Dendritic cell treated with granulocyte-macrophage colony-stimulating factor and Interleukin-4, amounts not matched to agents 40 ng/mL and 50 ng/mL, for 4 days (primary cell): ENCODE results near the gene EIPR1.

Experiments used
- H3K27ac Mint-ChIP-seq: one replicate; pipeline ENCODE4 v1.8.0; 2022; ENCODE audit warnings: mild to moderate bottlenecking, mixed read lengths
- H3K27me3 Mint-ChIP-seq: one replicate; pipeline ENCODE4 v1.8.0; 2022; ENCODE audit warnings: mild to moderate bottlenecking, mixed read lengths
- H3K36me3 Mint-ChIP-seq: one replicate; pipeline ENCODE4 v1.8.0; 2022; ENCODE audit warnings: low read depth, mixed read lengths
- H3K4me1 Mint-ChIP-seq: one replicate; pipeline ENCODE4 v1.8.0; 2022; ENCODE audit warnings: low read depth, mixed read lengths
- H3K4me3 Mint-ChIP-seq: one replicate; pipeline ENCODE4 v1.8.0; 2022; ENCODE audit warnings: mild to moderate bottlenecking, moderate library complexity, mixed read lengths
- H3K9me3 Mint-ChIP-seq: one replicate; pipeline ENCODE4 v1.8.0; 2022; ENCODE audit warnings: mixed read lengths
- intact Hi-C: fragments of 100-400 bp; cut with micrococcal nuclease; formaldehyde crosslinking; loops from one replicate; pipeline ENCODE4 v1.15.0; 2022

Gene EIPR1

DNA sequence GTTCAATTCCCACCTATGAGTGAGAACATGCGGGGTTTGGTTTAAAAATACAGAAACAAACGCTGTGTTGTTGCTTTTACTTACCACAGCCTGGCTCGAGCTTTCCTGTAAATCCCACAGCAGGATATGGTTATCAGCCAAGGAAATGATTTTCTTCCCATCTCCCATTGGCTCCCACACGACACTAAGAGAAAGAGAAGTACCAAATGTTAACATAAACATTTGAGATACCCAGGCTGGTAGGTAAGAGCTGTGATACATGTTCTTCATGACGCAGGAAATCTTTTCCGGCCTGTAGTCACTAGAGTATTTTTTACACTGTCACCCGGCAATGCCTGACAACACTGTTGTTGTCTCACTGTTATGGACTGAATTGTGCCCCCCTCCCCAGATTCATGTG lies 163.6 kb downstream of the EIPR1 start:
- Mint-ChIP-seq H3K36me3 (peaks cover 48% of the 10 kb centered on the region), H3K4me1 (no peaks in the 10 kb centered on the region), H3K27ac (no peak overlapping the region), H3K4me3 (no peak overlapping the region), H3K9me3 (no peaks in the 10 kb centered on the region), H3K27me3 (no peaks in the 10 kb centered on the region)
- intact Hi-C loops, result no loop called here

DNA sequence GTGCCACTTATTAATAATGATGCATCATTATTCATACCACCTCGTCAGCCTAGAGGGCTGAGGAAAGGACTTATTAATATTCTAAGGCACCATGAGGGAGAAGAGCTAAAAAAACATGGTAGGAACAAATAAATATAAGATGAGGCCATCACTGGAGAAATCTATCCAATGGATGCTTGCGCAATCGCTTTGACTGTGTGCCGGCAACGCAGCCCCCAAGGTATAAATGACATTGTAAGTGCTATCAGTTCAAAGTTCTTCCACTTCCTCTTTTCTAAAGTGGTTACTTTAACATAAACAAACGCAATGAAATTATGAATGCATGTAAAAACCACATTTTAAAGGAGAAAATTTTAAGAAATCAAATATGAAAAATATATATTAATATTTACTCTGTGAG lies 164.6 kb downstream of the EIPR1 start:
- no peak overlapping the region for H3K27ac Mint-ChIP-seq
- H3K36me3 Mint-ChIP-seq, result peaks cover 59% of the 10 kb centered on the region
- intact Hi-C loops, result no loop called here
- no peak overlapping the region for H3K4me3 Mint-ChIP-seq
- H3K4me1 Mint-ChIP-seq, result no peaks in the 10 kb centered on the region
- no peaks in the 10 kb centered on the region for H3K9me3 Mint-ChIP-seq
- H3K27me3 Mint-ChIP-seq, result no peaks in the 10 kb centered on the region

DNA sequence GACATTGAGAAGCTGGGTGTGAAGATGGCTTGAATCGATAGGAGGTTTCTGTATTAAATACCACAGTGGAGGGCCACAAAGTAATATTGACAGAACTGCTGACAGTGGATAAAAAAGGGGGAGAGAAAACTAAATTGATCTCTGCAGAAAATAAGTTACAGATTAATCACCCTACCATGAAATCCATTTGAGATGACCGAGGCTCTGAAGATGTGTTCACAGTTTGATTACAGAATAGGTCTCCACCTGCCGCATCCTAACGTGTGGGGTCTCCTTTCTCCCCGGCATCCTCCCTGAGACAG lies 165.6 kb downstream of the EIPR1 start:
- H3K4me3 Mint-ChIP-seq, result no peak overlapping the region
- no peaks in the 10 kb centered on the region for H3K27me3 Mint-ChIP-seq
- intact Hi-C loops, result no loop called here
- no peaks in the 10 kb centered on the region for H3K9me3 Mint-ChIP-seq
- H3K27ac Mint-ChIP-seq, result no peak overlapping the region
- no peaks in the 10 kb centered on the region for H3K4me1 Mint-ChIP-seq
- peaks cover 62% of the 10 kb centered on the region for H3K36me3 Mint-ChIP-seq

DNA sequence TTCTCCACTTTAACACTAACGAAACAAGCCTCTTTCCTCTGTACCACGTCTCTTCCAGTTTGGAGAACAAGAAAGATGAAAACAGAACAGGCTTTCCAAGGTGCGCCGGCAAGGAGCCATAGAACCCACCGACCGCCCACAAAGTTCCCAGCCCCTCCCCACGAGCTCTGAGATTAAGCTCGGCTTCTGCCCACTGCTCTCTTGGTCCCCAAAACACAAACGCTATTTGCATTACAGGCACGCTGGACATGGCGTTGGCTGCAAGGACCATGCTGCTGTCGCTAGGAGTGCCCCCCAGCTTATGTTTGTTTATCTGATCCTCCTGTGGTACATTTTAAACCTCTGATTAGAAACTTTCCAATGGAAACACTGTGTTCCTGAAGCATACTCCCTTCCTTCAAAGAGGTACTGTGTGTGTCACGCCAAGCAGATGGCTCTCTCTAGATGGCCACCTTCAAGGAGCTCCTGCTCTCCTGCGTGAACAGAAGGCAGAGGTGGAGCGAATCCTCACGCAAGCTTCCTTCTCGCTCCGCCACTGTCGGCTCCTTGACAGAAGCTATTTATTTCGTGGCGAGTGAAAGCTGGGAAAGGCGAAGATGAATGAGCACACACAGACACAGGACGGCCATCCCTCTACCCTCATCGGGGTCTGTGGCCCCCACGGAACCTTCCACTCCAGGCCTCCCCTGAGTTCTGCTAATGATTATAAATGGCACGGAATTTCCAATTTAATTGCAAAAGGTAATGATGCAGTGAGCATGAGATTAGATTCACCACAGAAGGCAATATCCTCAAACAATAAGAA lies 166.2 kb downstream of the EIPR1 start:
- intact Hi-C loops, result no loop called here
- H3K9me3 Mint-ChIP-seq, result no peaks in the 10 kb centered on the region
- H3K36me3 Mint-ChIP-seq, result peaks cover 65% of the 10 kb centered on the region
- no peaks in the 10 kb centered on the region for H3K27me3 Mint-ChIP-seq
- H3K4me1 Mint-ChIP-seq, result no peaks in the 10 kb centered on the region
- no peak overlapping the region for H3K27ac Mint-ChIP-seq
- no peak overlapping the region for H3K4me3 Mint-ChIP-seq

DNA sequence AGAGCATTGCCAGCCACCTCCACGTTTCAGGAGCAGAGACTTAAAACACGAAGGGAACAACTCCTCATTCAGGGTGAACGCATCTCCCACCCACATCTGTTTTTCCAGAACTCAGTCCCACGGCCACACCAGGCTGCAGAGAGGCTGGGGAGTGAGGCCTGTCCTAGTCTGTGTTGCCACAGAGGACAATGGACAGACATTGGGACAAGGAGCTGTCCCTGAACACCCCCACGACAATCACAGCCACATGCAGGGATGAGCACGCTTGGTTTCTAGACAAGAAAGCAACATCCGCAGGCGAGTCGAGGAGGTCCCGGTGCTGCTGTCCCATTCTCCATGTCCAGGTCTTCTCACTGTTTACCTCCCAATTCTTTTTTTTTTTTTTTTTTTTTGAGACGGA lies 167.4 kb downstream of the EIPR1 start:
- Mint-ChIP-seq H3K4me1 (no peaks in the 10 kb centered on the region), H3K36me3 (peaks cover 72% of the 10 kb centered on the region), H3K27ac (no peak overlapping the region)

DNA sequence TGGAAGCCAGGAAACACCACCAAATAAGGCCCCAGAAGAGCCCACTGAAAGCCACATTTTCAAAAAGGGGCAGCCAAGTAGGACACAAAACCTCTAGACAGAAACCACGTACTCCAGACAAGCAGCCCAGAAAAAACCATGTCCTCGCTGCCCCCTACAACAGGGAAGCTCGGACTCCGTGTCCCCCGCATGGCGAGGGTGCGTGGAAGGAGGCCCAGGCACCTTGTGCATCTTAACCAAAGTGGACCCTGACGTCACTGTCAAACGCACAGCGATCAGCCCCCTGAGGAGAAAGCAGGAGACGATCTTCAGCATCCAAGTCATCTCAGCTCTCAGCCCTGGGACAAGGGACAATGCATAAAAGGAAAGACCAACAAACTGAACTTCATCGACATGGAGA lies 168.4 kb downstream of the EIPR1 start:
- Mint-ChIP-seq H3K27me3 (no peaks in the 10 kb centered on the region), H3K27ac (no peak overlapping the region), H3K4me3 (no peak overlapping the region), H3K4me1 (no peaks in the 10 kb centered on the region), H3K9me3 (no peaks in the 10 kb centered on the region), H3K36me3 (peaks cover 71% of the 10 kb centered on the region)
- intact Hi-C loops, result no loop called here

More for the DNA sequence above, 167.4 kb downstream of the EIPR1 start:
- Mint-ChIP-seq H3K4me3 (no peak overlapping the region), H3K27me3 (no peaks in the 10 kb centered on the region), H3K9me3 (no peaks in the 10 kb centered on the region)
- intact Hi-C loops, result no loop called here

DNA sequence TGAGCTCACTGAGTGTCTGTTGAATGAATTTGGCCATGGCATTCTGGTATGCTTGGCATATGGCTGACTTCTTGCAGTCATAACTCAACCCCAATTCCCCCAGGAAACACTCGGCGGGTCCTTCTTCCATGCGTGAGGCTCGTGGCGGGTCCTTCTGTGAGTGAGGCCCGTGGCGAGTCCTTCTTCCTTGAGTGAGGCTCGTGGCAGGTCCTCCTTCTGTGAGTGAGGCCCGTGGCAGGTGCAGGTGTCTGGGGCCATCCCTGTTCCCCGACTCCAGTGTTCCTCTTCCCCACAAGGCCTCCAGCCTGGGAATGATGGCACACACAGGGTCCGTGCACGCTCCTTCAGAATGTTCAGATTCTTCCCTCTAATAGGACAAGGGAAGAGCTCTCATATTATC lies 169.0 kb downstream of the EIPR1 start:
- intact Hi-C loops, result no loop called here
- Mint-ChIP-seq H3K9me3 (no peaks in the 10 kb centered on the region), H3K27ac (no peak overlapping the region)

DNA sequence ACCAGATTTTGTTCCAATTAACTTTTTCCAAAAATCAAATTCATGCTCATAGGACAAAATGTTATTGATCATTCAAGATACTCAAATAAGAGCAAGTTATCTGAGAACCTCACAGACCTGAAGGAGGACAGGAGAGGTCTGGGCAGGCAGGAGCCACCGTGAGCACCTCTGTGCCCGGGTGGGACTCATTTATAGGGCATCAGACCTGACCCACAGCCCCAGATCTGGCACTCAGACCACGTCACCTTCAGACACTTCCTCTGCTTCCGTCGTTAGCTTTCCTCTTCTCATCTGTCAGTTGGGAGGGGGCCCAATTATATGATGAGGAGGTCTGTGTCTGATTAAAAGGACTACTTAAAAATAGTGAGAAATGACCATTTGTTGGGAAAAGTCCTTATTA lies 169.4 kb downstream of the EIPR1 start:
- Mint-ChIP-seq H3K27ac (no peak overlapping the region), H3K4me3 (no peak overlapping the region), H3K36me3 (peaks cover 67% of the 10 kb centered on the region), H3K4me1 (no peaks in the 10 kb centered on the region), H3K27me3 (no peaks in the 10 kb centered on the region), H3K9me3 (no peaks in the 10 kb centered on the region)
- intact Hi-C loops, result no loop called here

More for the DNA sequence above, 169.0 kb downstream of the EIPR1 start:
- Mint-ChIP-seq H3K27me3 (no peaks in the 10 kb centered on the region), H3K4me1 (no peaks in the 10 kb centered on the region), H3K4me3 (no peak overlapping the region), H3K36me3 (peaks cover 66% of the 10 kb centered on the region)

DNA sequence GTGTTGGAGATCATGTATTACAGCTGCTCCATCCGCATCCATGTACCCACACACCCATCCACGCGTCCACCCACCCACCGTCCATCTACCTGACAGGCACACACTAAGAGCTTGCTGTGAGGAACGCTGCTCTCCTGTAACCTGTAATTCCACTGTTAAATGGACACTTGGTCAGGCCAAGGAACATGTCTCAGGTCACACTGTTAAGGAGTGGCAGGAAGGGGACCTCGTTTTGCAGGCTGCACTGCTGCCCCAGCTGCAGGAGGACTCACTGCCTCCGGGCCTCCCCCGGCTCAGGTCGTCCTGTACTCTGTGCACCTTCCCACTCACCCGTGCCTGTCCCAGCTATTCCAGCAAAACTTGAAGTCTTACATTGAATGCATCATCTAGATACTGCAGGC lies 170.5 kb downstream of the EIPR1 start:
- H3K27ac Mint-ChIP-seq, result no peak overlapping the region
- H3K4me1 Mint-ChIP-seq, result no peaks in the 10 kb centered on the region
- peaks cover 61% of the 10 kb centered on the region for H3K36me3 Mint-ChIP-seq

DNA sequence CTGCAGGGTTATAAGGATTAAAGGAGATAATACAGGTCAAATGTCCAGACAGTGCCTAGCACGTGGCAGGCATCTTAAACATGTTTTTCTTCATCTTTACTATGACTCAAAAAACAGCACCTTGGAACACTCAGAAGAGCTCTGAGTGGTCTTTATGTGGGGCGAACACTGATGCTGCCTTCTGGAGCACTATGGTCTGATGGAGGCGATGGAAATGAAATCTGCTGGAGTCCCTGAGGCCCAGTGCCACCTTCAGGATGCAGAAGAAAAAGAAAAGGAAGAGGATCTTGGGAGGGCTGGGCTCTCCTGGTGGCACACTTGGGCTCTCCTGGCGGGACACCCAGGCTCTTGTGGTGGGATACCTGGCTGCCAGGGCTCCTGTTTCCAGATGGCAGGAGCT lies 171.8 kb downstream of the EIPR1 start:
- H3K4me1 Mint-ChIP-seq, result no peaks in the 10 kb centered on the region
- intact Hi-C loops, result no loop called here
- H3K4me3 Mint-ChIP-seq, result no peak overlapping the region
- H3K9me3 Mint-ChIP-seq, result no peaks in the 10 kb centered on the region
- H3K27me3 Mint-ChIP-seq, result no peaks in the 10 kb centered on the region
- H3K27ac Mint-ChIP-seq, result no peak overlapping the region
- H3K36me3 Mint-ChIP-seq, result peaks cover 48% of the 10 kb centered on the region

More for the DNA sequence above, 170.5 kb downstream of the EIPR1 start:
- H3K9me3 Mint-ChIP-seq, result no peaks in the 10 kb centered on the region
- intact Hi-C loops, result no loop called here
- no peak overlapping the region for H3K4me3 Mint-ChIP-seq
- no peaks in the 10 kb centered on the region for H3K27me3 Mint-ChIP-seq

DNA sequence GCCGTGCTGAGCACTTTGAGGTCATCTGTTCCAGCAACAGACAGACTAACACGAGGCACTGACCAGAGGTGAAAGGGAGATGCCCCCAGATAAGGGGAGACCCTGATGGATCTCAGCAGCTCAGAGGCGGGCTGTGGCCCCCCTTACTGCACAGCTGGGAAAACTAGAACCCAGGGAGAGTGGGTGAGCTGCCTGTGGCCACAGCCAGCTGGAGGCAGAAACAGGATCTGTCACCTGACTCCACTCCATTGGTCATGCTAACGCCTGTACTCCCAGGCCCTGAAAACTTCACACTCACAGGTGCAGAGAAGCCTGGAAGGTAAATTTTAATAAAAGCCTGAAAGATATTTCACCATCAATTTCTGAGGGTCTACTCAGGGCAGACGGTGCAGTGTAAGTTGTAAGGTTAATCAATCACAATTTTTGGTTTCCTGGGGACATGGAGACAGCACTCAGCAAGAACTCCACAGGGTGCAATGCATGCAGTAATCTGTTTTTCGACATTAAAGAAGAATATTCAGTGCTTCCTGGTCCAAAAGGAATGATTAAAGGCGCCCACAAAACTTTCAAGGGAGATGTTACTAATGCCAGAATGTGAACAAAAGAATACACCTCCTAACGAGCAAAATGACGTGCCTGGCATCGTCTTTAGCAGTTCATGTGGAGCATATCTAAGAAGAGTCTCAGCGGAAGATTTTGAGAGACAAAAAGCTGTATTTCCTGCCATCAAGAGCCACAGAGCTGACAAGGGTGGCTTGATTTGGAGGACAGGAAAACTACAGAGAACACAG lies 173.4 kb downstream of the EIPR1 start:
- Mint-ChIP-seq H3K9me3 (no peaks in the 10 kb centered on the region), H3K4me1 (no peaks in the 10 kb centered on the region), H3K4me3 (no peak overlapping the region), H3K36me3 (peaks cover 45% of the 10 kb centered on the region), H3K27ac (no peak overlapping the region), H3K27me3 (no peaks in the 10 kb centered on the region)
- intact Hi-C loops, result no loop called here

DNA sequence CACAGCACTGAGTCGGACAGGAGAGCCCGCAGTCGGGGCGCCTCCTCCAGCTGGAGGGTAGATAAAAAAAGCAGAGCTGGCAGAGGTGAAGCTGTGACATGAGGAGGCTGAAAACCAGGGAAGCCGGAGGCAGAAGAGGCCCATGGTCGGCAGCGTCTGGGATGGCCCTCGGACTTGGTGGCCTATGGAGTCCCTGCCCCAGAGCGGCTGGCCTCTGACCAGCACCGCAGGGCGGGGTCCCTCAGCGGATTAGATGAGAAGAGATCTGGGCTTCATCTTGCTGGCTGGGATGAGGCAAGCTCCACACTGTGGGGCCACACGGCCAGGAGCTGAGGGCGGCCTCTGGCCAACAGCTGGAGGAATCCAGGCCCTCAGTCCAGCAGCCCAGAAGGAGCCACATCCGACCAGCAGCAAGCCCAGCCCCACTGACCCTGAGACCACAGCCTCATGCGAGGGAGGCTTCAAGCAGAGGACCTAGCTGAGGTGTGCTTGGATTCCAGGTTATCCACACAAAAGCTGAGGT lies 174.1 kb downstream of the EIPR1 start:
- intact Hi-C loops, result no loop called here
- H3K9me3 Mint-ChIP-seq, result no peaks in the 10 kb centered on the region
- H3K27me3 Mint-ChIP-seq, result no peaks in the 10 kb centered on the region
- H3K36me3 Mint-ChIP-seq, result peaks cover 39% of the 10 kb centered on the region
- H3K27ac Mint-ChIP-seq, result no peak overlapping the region
- H3K4me3 Mint-ChIP-seq, result no peak overlapping the region
- no peaks in the 10 kb centered on the region for H3K4me1 Mint-ChIP-seq

DNA sequence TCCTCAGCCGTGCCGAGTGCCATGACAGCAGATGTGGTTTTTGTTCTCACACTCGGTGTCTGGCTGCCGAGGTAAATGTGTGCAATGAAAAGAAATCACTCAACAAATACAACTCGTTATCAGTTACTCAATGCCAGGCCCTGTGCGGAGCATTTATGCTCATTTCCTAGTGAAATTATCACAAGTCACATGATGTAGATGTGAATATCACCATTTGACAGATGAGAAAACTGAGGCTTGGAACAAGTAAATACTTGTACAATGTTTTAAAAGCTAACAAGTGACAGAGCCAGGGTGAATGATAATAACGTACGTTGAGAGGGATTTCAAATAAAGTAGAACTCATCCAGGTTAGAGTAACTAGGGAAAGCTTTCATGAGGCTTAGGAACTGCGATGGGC lies 174.7 kb downstream of the EIPR1 start:
- Mint-ChIP-seq H3K9me3 (no peaks in the 10 kb centered on the region), H3K36me3 (peaks cover 33% of the 10 kb centered on the region), H3K27ac (no peak overlapping the region), H3K4me1 (no peaks in the 10 kb centered on the region), H3K27me3 (no peaks in the 10 kb centered on the region), H3K4me3 (no peak overlapping the region)
- intact Hi-C loops, result no loop called here

DNA sequence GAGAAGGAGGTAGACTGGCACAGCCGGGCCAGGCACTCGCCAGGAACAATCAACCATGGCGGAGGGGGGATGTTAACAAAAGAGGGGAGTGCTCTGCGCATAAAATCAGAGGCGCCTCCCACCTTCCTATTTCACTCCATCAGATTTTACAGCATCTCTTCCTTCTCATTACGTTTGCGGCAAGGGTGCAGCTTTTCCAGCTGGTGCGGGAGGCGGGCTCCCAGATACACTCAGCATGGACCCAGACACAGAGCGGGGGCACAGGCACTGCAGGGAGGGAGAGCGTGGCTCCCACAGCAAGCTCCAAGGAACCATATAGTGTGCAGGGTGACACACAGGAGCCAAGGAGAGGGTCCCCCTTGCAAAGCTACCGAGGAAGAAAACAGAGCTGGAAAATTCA lies 176.3 kb downstream of the EIPR1 start:
- Mint-ChIP-seq H3K4me3 (no peak overlapping the region), H3K4me1 (peaks cover 7% of the 10 kb centered on the region), H3K27ac (no peak overlapping the region), H3K9me3 (no peaks in the 10 kb centered on the region), H3K27me3 (no peaks in the 10 kb centered on the region), H3K36me3 (peaks cover 33% of the 10 kb centered on the region)
- intact Hi-C loops, result no loop called here
